K562 treated with DMSO at 1 percent for 24 hours (cell line): ENCODE results near the gene GPR152. TPM values are rescaled to one million over a fixed set of nuclear protein-coding genes. Genes with fewer than 3 reads are reported as not detected.

Experiments
- total RNA-seq: library from RNA; unstranded; fragments of 300-600 nt; gene quantifications from 2 replicates; pipeline ENCODE4 v1.2.3, GENCODE V29; 2022; ENCODE audit warnings: low read depth; ENCODE audit not compliant: insufficient read depth

GPR152 gene, protein sequence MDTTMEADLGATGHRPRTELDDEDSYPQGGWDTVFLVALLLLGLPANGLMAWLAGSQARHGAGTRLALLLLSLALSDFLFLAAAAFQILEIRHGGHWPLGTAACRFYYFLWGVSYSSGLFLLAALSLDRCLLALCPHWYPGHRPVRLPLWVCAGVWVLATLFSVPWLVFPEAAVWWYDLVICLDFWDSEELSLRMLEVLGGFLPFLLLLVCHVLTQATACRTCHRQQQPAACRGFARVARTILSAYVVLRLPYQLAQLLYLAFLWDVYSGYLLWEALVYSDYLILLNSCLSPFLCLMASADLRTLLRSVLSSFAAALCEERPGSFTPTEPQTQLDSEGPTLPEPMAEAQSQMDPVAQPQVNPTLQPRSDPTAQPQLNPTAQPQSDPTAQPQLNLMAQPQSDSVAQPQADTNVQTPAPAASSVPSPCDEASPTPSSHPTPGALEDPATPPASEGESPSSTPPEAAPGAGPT
- total RNA-seq: not detected in 2 replicates

DNA sequence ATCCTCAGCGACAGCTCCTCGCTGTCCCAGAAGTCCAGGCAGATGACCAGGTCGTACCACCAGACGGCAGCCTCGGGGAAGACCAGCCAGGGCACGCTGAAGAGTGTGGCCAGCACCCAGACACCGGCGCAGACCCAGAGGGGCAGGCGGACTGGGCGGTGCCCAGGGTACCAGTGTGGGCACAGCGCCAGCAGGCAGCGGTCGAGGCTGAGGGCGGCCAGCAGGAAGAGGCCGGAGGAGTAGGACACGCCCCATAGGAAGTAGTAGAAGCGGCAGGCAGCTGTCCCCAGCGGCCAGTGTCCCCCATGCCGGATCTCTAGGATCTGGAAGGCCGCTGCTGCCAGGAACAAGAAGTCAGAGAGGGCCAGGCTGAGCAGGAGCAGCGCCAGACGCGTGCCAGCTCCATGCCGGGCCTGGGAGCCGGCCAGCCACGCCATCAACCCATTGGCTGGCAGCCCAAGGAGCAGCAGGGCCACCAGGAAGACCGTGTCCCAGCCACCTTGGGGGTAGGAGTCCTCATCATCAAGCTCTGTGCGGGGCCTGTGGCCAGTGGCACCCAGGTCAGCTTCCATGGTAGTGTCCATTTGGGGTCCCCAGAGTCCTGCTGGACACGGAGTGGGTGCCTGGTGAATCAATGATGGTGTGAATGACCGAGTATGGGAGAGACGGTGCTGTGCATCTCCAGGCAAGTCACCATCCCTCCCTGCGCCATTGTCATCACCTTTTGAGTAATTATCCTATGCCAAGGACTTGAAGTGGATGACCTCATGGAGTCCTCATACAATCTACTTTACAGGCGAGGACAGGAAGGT is at the start of gene GPR152:
GPR152 (minus strand) TSS at position 589 of the 812 bp plus-strand sequence; CDS start at position 584, 5 bp downstream.

DNA sequence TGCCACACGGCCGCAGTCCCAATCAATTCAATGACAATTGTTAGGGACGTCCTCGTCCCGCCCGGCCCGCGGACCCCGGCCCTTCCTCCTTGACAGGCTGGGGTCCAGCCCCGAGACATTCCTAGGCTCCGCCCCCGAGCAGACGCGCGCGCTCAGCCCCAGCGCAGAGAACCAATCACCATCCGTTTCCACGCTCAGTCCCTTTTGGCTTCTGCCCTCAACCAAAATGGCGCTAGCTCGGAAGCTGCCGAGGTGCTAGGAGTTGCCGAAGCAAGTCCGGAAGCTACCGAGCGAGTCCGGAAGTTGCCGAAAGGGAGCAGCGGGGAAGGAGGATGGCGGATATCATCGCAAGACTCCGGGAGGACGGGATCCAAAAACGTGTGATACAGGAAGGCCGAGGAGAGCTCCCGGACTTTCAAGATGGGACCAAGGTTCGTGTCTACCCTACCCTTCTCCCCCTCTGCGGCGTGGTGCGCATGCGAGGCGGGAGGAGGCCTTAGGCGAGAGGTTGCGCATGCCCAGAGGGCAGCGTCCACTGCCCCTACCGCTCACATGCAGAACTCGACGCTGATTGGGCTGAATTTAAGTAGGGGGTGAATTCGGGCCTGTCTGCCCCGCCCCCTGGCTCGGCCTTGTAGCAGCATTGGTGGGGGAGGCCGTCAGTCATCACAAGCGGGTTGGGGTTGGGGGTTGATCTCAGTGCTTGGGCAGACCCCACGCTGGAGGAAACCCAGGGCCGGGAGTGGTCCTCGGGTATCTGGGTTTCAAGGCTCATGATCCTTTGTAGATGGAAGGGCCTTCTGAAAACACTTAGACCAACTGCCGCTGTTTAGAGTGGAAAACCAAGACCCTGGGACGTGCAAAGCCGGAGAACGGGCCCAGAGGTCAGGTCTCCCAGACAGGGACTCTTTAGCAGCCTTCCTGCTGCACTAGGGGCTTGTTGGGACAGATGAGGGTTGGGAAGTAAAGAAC is 30.6 kb upstream of the GPR152 start, which contains the start of gene AIP:
AIP (plus strand) TSS at position 200 of the 972 bp plus-strand sequence; CDS start at position 333, 133 bp downstream.

GRCh38 chr11:67468759-67469507 is 16.4 kb upstream of the GPR152 start, which contains the start of gene TMEM134:
TSS of gene TMEM134 (minus strand) at chr11:67469251. CDS start at chr11:67469192, 59 bp downstream.

DNA sequence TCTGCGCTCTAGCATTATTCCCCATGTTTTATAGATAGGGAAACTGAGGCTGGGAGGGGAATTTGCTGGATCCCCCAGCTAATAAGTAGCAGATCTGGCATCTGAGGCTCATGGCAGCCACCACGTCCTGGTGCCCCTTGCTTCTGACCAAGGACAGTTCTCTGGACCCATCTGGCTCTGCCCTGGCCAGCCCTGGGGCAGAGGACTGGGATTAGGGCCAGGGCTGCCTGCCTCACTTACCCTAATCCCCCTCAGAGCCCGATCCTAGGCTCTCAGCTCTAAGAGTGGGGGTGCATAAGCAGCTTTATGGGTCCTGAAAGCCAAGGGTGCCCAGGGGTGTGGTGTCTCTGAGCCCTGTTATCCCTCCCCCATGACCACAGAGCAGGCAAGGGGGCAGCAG is 2.5 kb upstream of the GPR152 start, which contains the start of gene CABP4:
CABP4 (plus strand) TSS at position 301 of the 400 bp plus-strand sequence; CDS start at position 371, 70 bp downstream.

GRCh38 chr11:67437082-67437808 is 15.3 kb downstream of the GPR152 start, which contains the start of gene PTPRCAP:
TSS of gene PTPRCAP (minus strand) at chr11:67437682. CDS start at chr11:67437619, 63 bp downstream.

DNA sequence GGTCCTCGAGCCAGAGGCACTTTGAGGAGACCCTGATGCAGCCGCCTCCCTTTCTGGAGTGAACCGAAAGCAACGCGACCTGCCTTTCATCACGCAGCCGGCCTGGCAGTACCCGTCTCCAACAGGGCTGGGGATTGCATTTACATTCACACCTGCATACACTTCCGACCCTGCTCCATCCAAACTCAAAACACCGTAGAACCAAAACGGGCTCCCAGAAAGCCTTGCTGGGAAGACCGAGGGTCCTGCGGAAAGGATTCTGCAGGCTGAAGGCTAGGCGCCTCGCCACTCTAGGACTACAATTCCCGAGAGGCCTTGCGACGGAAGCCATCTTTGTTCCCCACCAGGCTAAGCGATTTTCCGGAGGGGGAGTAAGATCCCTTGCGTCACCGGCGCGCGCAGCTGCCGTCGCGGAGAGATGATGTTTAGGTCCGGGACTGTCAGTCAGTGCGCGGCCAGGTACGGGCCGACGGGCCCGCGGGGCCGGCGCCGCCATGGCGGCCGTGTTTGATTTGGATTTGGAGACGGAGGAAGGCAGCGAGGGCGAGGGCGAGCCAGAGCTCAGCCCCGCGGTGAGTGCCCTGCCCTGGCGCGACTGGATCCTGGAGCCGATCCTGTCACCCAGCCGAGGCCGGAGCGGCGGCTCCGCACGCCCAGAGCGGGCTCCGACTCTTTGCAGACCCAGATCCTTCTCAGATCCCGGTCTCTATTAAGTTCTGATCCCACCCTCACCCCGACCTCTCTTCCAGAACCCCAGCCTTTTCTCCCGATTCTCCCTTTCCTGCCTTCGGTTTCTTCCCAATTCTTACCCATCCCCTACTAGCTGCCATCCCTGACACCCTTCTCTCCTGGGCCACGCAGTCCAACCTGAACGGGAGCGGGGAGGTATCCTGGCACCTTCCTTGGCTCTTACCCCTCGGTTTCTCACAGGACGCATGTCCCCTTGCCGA is 24.2 kb downstream of the GPR152 start, which contains the start of gene RPS6KB2:
RPS6KB2 (plus strand) TSS at position 443 of the 950 bp plus-strand sequence; CDS start at position 495, 52 bp downstream.

DNA sequence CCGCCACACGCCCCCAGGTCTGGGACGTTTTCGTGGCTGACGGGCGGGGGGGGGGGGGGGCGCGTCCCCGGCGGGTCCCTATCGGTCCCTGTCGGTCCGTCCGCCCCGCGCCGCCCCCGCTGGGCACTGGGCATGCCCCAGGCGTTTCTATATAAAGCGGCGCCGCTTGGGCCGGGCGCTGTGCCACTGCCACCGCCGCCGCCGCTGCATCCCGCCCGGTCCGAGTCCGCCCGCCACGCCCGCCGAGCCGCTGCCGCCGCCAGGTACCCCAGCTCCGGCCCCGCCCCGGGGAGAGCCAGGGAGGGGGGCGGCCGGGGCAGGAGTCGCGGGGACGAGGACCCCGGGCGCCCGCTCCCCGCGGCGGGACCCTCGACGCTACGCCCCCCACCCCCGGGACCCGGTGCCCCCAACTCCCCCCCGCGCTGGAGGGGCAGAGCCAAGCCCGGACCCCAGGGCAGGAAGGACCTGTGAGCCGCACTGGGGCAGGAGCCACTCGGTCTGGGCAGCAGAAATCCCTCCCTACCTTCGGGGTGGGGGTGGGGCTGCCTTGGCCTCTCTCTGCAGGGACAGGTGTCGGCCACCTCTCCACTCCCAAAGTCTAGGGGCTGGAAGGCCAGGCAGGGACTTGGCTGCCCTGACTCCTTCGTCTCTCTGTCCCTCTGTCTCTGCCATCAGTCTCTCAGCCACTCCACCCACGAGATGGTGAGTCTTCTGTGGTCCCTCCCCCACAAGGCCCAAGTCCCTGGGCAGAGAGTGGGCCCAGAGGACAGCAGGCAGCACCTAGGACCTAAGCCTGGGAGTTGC is 36.8 kb downstream of the GPR152 start, which contains the start of gene CARNS1:
CARNS1 (plus strand) TSS at position 178 of the 804 bp plus-strand sequence; CDS start at position 700, 522 bp downstream.

GRCh38 chr11:67401495-67402191 is 50.9 kb downstream of the GPR152 start, which contains the start of gene PPP1CA:
TSS of gene PPP1CA (minus strand) at chr11:67401858. CDS start at chr11:67401782, 76 bp downstream.

Other genes with a start within 250 kb of the GPR152 start
- 159 and 169 TPM in 2 replicates for gene GRK2, start 186.3 kb downstream of the GPR152 start, total RNA-seq
- gene ANKRD13D, start 163.4 kb downstream of the GPR152 start, total RNA-seq: 60.2 and 68.6 TPM in 2 replicates
- 2.0 and 4.3 TPM in 2 replicates for gene SSH3, start 149.2 kb downstream of the GPR152 start, total RNA-seq
- gene POLD4, start 99.2 kb downstream of the GPR152 start, total RNA-seq: 142 and 157 TPM in 2 replicates
- 3.6 and 3.7 TPM in 2 replicates for gene CLCF1, start 79.1 kb downstream of the GPR152 start, total RNA-seq
- 55.0 and 57.0 TPM in 2 replicates for gene RAD9A, start 60.7 kb downstream of the GPR152 start, total RNA-seq
- gene PPP1CA, start 50.9 kb downstream of the GPR152 start, total RNA-seq: 384 and 414 TPM in 2 replicates
- gene TBC1D10C, start 48.6 kb downstream of the GPR152 start, total RNA-seq: 1.0 and 1.7 TPM in 2 replicates
- 0.20 TPM in 1 of 2 replicates, not detected in the other for gene CARNS1, start 37.1 kb downstream of the GPR152 start, total RNA-seq
- gene RPS6KB2, start 24.2 kb downstream of the GPR152 start, total RNA-seq: 110 and 111 TPM in 2 replicates
- gene PTPRCAP, start 15.0 kb downstream of the GPR152 start, total RNA-seq: 2.6 and 4.1 TPM in 2 replicates
- gene CORO1B, start 9.3 kb downstream of the GPR152 start, total RNA-seq: 282 and 302 TPM in 2 replicates
- gene CABP4, start 2.6 kb upstream of the GPR152 start, total RNA-seq: not detected in 2 replicates
- 42.4 and 59.3 TPM in 2 replicates for gene TMEM134, start 16.5 kb upstream of the GPR152 start, total RNA-seq
- 121 and 135 TPM in 2 replicates for gene AIP, start 30.3 kb upstream of the GPR152 start, total RNA-seq
- gene PITPNM1, start 52.6 kb upstream of the GPR152 start, total RNA-seq: 54.2 and 68.6 TPM in 2 replicates
- gene CDK2AP2, start 55.4 kb upstream of the GPR152 start, total RNA-seq: 120 and 125 TPM in 2 replicates
- not detected in 2 replicates for gene CABP2, start 70.7 kb upstream of the GPR152 start, total RNA-seq
- gene GSTP1, start 131.1 kb upstream of the GPR152 start, total RNA-seq: 2,484 and 2,621 TPM in 2 replicates
- 248 and 298 TPM in 2 replicates for gene NDUFV1, start 154.2 kb upstream of the GPR152 start, total RNA-seq
- 26.7 and 30.8 TPM in 2 replicates for gene NUDT8, start 177.2 kb upstream of the GPR152 start, total RNA-seq
- gene TBX10, start 187.0 kb upstream of the GPR152 start, total RNA-seq: 0.30 TPM in 1 of 2 replicates, not detected in the other
- not detected in 2 replicates for gene ACY3, start 198.0 kb upstream of the GPR152 start, total RNA-seq
- not detected in 2 replicates for gene ALDH3B2, start 221.9 kb upstream of the GPR152 start, total RNA-seq